Endothelial cell of umbilical vein (primary cell): ENCODE data around the gene RALGAPB. TPM values are rescaled to one million over a fixed set of nuclear protein-coding genes. Genes with fewer than 3 reads are reported as not detected.
A peak's percentile ranks its signal among the peaks of the same experiment; 100 is the strongest.

Experiments
- BruUV-seq: library from RNA; stranded (reverse); fragments of 400-500 nt; replicated peaks from 2 replicates; lab custom pipeline; 2021; lab: Mats Ljungman, UMichigan
- CTCF ChIA-PET: fragments of 300-600, 350-600 bp; sonication (Branson Sonifier 250); formaldehyde crosslinking; loops from one replicate; lab custom pipeline; 2021; ENCODE audit warnings: antibody characterized with exemption, inconsistent platforms; lab: Charles Lee
- POLR2A ChIA-PET: fragments of 300-600, 350-600 bp; sonication (Branson Sonifier 250); formaldehyde crosslinking; loops from one replicate; lab custom pipeline; 2021; ENCODE audit warnings: antibody characterized with exemption, inconsistent platforms; lab: Charles Lee
- DNase-seq: peaks from one replicate; pipeline ENCODE4 v3.0.0-alpha.2; 2011; ENCODE audit warnings: low read depth, low spot score
- FAIRE-seq: peaks from 2 replicates; lab custom pipeline; 2011; peaks lifted over from hg19 to GRCh38; lab: Jason Lieb, UNC
- H2AFZ ChIP-seq: 2 replicates; pipeline ENCODE4 v1.6.0; 2012; ENCODE audit warnings: low read depth, low read length, control low read depth, inconsistent platforms
- H3K27ac ChIP-seq: 2 replicates; pipeline ENCODE4 v1.5.1; 2011; ENCODE audit warnings: low read depth, mild to moderate bottlenecking, control low read depth, low read length, moderate library complexity; ENCODE audit not compliant: insufficient read depth
- H3K27me3 ChIP-seq, 2 experiments: 2 replicates each; pipeline versions ENCODE4 v1.6.0 to v1.6.1; 2011; ENCODE audit warnings: low read length in 2 of 2, mixed read lengths in 1 of 2; ENCODE audit not compliant: control insufficient read depth in 2 of 2, insufficient read depth in 2 of 2
- H3K36me3 ChIP-seq, 2 experiments: 2 replicates in 1 of 2; 3 replicates in 1 of 2; pipeline ENCODE4 v1.5.1; 2011; ENCODE audit warnings: low read length in 2 of 2, mild to moderate bottlenecking in 1 of 2, moderate library complexity in 1 of 2; ENCODE audit not compliant: control insufficient read depth in 2 of 2, insufficient read depth in 2 of 2; ENCODE audit errors: extremely low read depth in 1 of 2
- H3K4me1 ChIP-seq: 3 replicates; pipeline ENCODE4 v1.5.1; 2011; ENCODE audit warnings: mild to moderate bottlenecking, low read length; ENCODE audit not compliant: control insufficient read depth, insufficient read depth; ENCODE audit errors: extremely low read depth
- H3K4me2 ChIP-seq: 2 replicates; pipeline ENCODE4 v1.6.1; 2011; ENCODE audit warnings: low read length, control low read depth, mixed read lengths; ENCODE audit not compliant: insufficient read depth
- H3K4me3 ChIP-seq, 3 experiments: fragments of 200-600 bp in 1 of 3; sonication (generic), shearing (Covaris generic) in 1 of 3; replicated peaks in 1 of 3; 2 replicates each; pipeline ENCODE4 v1.5.1; 2011 to 2016; ENCODE audit warnings: control low read depth in 3 of 3, low read length in 3 of 3, mild to moderate bottlenecking in 2 of 3, inconsistent platforms in 1 of 3, low read depth in 1 of 3, moderate library complexity in 1 of 3; ENCODE audit not compliant: insufficient read depth in 1 of 3
- H3K79me2 ChIP-seq: 2 replicates; pipeline ENCODE4 v1.6.0; 2012; ENCODE audit warnings: low read length, inconsistent platforms; ENCODE audit not compliant: control insufficient read depth, insufficient read depth
- H3K9ac ChIP-seq: replicated peaks from 2 replicates; pipeline ENCODE3; 2011; ENCODE audit warnings: low read length, control low read depth; ENCODE audit not compliant: insufficient read depth; ENCODE audit errors: extremely low read depth
- H3K9me1 ChIP-seq: replicated peaks from 3 replicates; pipeline ENCODE4 v1.6.0; 2011; ENCODE audit warnings: mild to moderate bottlenecking, low read length; ENCODE audit not compliant: control insufficient read depth, insufficient read depth; ENCODE audit errors: extremely low read depth
- H3K9me3 ChIP-seq: replicated peaks from 2 replicates; pipeline ENCODE4 v1.5.1; 2012; ENCODE audit warnings: low read length, inconsistent platforms; ENCODE audit not compliant: control insufficient read depth, insufficient read depth
- H4K20me1 ChIP-seq: replicated peaks from 2 replicates; pipeline ENCODE3; 2011; ENCODE audit warnings: mild to moderate bottlenecking, low read length; ENCODE audit not compliant: control insufficient read depth, insufficient read depth; ENCODE audit errors: extremely low read depth
- EZH2 ChIP-seq: IDR thresholded peaks from 2 replicates; pipeline ENCODE4 v1.6.1; 2012; ENCODE audit warnings: borderline replicate concordance, low read depth, mild to moderate bottlenecking, moderate library complexity, low read length, inconsistent platforms; ENCODE audit not compliant: severe bottlenecking
- FOS ChIP-seq: IDR thresholded peaks from 2 replicates; pipeline ENCODE4 v1.6.1; 2011; ENCODE audit warnings: mild to moderate bottlenecking, low read length, moderate library complexity, borderline replicate concordance; ENCODE audit not compliant: insufficient read depth
- JUN ChIP-seq: IDR thresholded peaks from 2 replicates; pipeline ENCODE4 v1.6.1; 2011; ENCODE audit warnings: borderline replicate concordance, low read depth; ENCODE audit not compliant: insufficient read length, insufficient read depth
- POLR2A ChIP-seq: IDR thresholded peaks from 2 replicates; pipeline ENCODE4 v1.6.1; 2012; ENCODE audit warnings: low read depth, mild to moderate bottlenecking, control low read depth, low read length
- dilution Hi-C: fragments of 300-500 bp; cut with MboI; formaldehyde crosslinking; loops from one replicate; pipeline ENCODE4 v1.15.0; 2019; ENCODE audit warnings: low sequenced_read_pairs; ENCODE audit not compliant: extremely low pct_ligation_motif_present
- intact Hi-C: fragments of 100-400 bp; cut with micrococcal nuclease; formaldehyde crosslinking; loops from one replicate; pipeline ENCODE4 v1.10.0; 2022
- microRNA counts: library from miRNA; unstranded; fragments of <30 nt; microRNA quantifications from one replicate; lab custom pipeline; 2016
- microRNA-seq: library from miRNA; unstranded; fragments of <30 nt; microRNA quantifications from one replicate; pipeline ENCODE4 v1.2.0, GENCODE V29; 2021; ENCODE audit warnings: borderline number of aligned reads, borderline replicate concordance
- polyA plus RNA-seq, 4 experiments: library from polyadenylated mRNA; depleted of rRNA in 3 of 4; stranded (reverse) in 3 of 4; unstranded in 1 of 4; fragments of >200 nt; gene quantifications; 2 replicates each; pipeline versions ENCODE4 v1.2.1 to v1.2.3, GENCODE V29; 2011 to 2012; ENCODE audit warnings: missing spikeins in 1 of 4
- small RNA-seq: library from RNA; depleted of rRNA; stranded (forward); fragments of <200 nt; gene quantifications from one replicate; pipeline ENCODE3, GENCODE V24; 2012; ENCODE audit warnings: low replicate concordance, low read depth; ENCODE audit not compliant: insufficient read depth, insufficient read length
- total RNA-seq: library from RNA; stranded (reverse); gene quantifications from 2 replicates; pipeline ENCODE4 v1.2.3, GENCODE V29; 2021
- TF ChIP-seq, protein P1 (sequence below): IDR thresholded peaks from 2 replicates; pipeline ENCODE4 v1.6.1; 2011; ENCODE audit not compliant: insufficient read depth, insufficient read length
- TF ChIP-seq, protein P2 (sequence below), 2 donors: IDR thresholded peaks; 1 replicate in 1 of 2; 2 replicates in 1 of 2; pipeline ENCODE4 v1.5.1; 2011; ENCODE audit warnings: low read length in 2 of 2, mild to moderate bottlenecking in 2 of 2, moderate library complexity in 2 of 2, control low read depth in 1 of 2, inconsistent platforms in 1 of 2, low read depth in 1 of 2; ENCODE audit not compliant: insufficient read depth in 1 of 2; ENCODE audit errors: extremely low read depth in 1 of 2

The RALGAPB gene
- total and polyA plus RNA-seq, 2 donors (not counting 3 experiments of a cell fraction or from before 2014, with no cell fraction given): 12.8 to 38.7 TPM

DNA sequence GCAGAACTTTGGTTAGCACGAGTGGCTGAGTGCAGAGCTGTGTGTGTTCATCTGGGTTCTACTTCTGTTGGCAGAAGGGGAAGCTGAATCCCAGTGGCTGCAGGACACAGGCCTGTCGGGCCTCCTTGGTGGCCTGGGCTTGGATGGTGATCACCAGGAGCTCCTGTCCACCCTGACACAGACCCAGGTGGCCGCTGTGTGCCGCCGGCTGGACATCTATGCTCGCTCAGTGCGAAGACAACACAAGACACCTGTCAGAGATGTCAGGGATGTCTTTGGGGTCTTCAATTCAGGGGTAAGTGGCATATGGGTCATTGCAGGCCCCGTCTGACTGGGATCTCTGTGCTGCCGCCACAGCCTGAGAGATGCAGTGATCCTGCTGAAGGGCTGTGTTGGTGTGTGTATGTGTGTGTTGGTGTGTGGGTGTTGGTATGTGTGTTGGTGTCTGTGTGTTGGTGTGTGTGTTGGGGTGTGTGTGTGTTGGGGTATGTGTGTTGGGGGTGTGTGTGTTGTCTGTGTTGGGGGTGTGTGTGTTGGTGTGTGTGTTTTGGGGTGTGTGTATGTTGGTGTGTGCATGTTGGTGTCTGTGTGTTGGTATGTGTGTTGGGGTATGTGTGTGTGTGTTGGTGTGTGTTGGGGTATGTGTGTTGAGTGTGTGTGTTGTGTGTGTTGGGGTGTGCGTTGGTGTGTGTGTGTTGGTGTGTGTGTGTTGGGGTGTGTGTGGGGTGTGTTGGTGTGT lies 154.4 kb downstream of the RALGAPB start:
- CTCF ChIA-PET: interaction anchor here (0.9 kb wide), 1 partner anchor 19 kb away, joined by 6 read pairs; no protein-coding TSS in a partner anchor

More for the DNA sequence above, 154.4 kb downstream of the RALGAPB start:
- Histone ChIP-seq H3K36me3 (no peaks in the 10 kb centered on the region), H3K27me3 (peaks cover 0 to 5% of the 10 kb centered on the region in 2 experiments), H3K79me2 (no peaks in the 10 kb centered on the region), H3K27ac (no peak overlapping the region), H3K4me2 (no peak overlapping the region), H3K9me1 (no peaks in the 10 kb centered on the region), H3K9ac (no peak overlapping the region), H4K20me1 (no peaks in the 10 kb centered on the region), H3K4me1 (no peaks in the 10 kb centered on the region), H3K9me3 (no peaks in the 10 kb centered on the region), H3K4me3 (no peak overlapping the region), H2AFZ (no peak overlapping the region)
- POLR2A ChIA-PET: no interaction called here
- intact Hi-C loops: no loop called here
- no TSS peak for BruUV-seq
- TF ChIP-seq, protein P1, sequence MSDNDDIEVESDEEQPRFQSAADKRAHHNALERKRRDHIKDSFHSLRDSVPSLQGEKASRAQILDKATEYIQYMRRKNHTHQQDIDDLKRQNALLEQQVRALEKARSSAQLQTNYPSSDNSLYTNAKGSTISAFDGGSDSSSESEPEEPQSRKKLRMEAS: no peak
- TF ChIP-seq FOS (no peak), EZH2 (no peak), JUN (no peak), POLR2A (no peak)
- TF ChIP-seq, protein P2, sequence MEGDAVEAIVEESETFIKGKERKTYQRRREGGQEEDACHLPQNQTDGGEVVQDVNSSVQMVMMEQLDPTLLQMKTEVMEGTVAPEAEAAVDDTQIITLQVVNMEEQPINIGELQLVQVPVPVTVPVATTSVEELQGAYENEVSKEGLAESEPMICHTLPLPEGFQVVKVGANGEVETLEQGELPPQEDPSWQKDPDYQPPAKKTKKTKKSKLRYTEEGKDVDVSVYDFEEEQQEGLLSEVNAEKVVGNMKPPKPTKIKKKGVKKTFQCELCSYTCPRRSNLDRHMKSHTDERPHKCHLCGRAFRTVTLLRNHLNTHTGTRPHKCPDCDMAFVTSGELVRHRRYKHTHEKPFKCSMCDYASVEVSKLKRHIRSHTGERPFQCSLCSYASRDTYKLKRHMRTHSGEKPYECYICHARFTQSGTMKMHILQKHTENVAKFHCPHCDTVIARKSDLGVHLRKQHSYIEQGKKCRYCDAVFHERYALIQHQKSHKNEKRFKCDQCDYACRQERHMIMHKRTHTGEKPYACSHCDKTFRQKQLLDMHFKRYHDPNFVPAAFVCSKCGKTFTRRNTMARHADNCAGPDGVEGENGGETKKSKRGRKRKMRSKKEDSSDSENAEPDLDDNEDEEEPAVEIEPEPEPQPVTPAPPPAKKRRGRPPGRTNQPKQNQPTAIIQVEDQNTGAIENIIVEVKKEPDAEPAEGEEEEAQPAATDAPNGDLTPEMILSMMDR (IDR thresholded peaks at IDR 0.05; ENCODE audit: extremely low read depth in 1 of 2, insufficient read depth in 1 of 2, low read depth in 1 of 2, low read length in 2 of 2): no peak
- FAIRE-seq: no peak
- DNase-seq: no peak
- dilution Hi-C loops: no loop called here

MicroRNAs encoded within 50 kb of the gene (microRNA counts, 767-probe panel; counts per million panel counts)
- microRNA hsa-miR-548o-3p (lab: Ali Mortazavi, UCI): 723 counts per million, percentile 96 among the panel's probes with 10 or more counts

Small RNA genes lying within 50 kb of the gene (microRNA-seq; reads per million reads assigned to microRNA genes)
- gene MIR548O2: not detected

Small RNA genes lying within 50 kb of the gene (small RNA-seq; reads per million reads assigned to genes)
- gene MIR548O2 (not detected), gene RF00056 (not detected), gene SNORA60 (0.88 reads per million), gene SNORA71A (5.5 reads per million, percentile 41 among the genes with 10 or more reads in this experiment), gene SNORA71B (45.8 reads per million, percentile 92 among the genes with 10 or more reads in this experiment), gene SNORA71C (not detected), gene SNORA71D (5.3 reads per million, percentile 39 among the genes with 10 or more reads in this experiment), gene SNORA71E (not detected)

Other genes with a start within 250 kb of the RALGAPB start
- 0.51 and 0.58 TPM in 2 replicates for gene KIAA1755, start 212.1 kb upstream of the RALGAPB start, total RNA-seq
- 0.36 and 0.37 TPM in 2 replicates for gene KIAA1755, start 212.1 kb upstream of the RALGAPB start, polyA plus RNA-seq
- not detected in 2 replicates for gene BPI, start 168.7 kb upstream of the RALGAPB start, total RNA-seq
- not detected in 2 replicates for gene BPI, start 168.7 kb upstream of the RALGAPB start, polyA plus RNA-seq
- gene LBP, start 126.4 kb upstream of the RALGAPB start, total RNA-seq: not detected in 2 replicates
- gene LBP, start 126.4 kb upstream of the RALGAPB start, polyA plus RNA-seq: 0.03 TPM in 1 of 2 replicates, not detected in the other
- gene SNHG17, start 37.5 kb upstream of the RALGAPB start, total RNA-seq: 39.6 and 94.0 TPM in 2 replicates
- gene SNHG17, start 37.5 kb upstream of the RALGAPB start, polyA plus RNA-seq: 33.2 and 39.4 TPM in 2 replicates
- not detected in 2 replicates for gene ADIG, start 108.4 kb downstream of the RALGAPB start, total RNA-seq
- gene ADIG, start 108.4 kb downstream of the RALGAPB start, polyA plus RNA-seq: not detected in 2 replicates
- gene ARHGAP40, start 129.0 kb downstream of the RALGAPB start, total RNA-seq: 0.12 and 0.20 TPM in 2 replicates
- gene ARHGAP40, start 129.0 kb downstream of the RALGAPB start, polyA plus RNA-seq: 0.10 and 0.18 TPM in 2 replicates